Chondrocyte (in vitro differentiated cells): Measurements from ENCODE around the gene TNIK. TPM values are rescaled to one million over a fixed set of nuclear protein-coding genes. Genes with fewer than 3 reads are reported as not detected.

ENCODE experiments used
- DNase-seq: peaks from one replicate; pipeline ENCODE4 v3.0.0; 2021; ENCODE audit warnings: mixed read lengths, low spot score
- H3K27ac Mint-ChIP-seq: one replicate; pipeline ENCODE4 v1.8.0; 2021; ENCODE audit warnings: mild to moderate bottlenecking, moderate library complexity, mixed read lengths; ENCODE audit not compliant: unreplicated experiment
- H3K27me3 Mint-ChIP-seq: 2 replicates; pipeline ENCODE4 v1.8.0; 2021; ENCODE audit warnings: low read depth, mixed read lengths
- H3K36me3 Mint-ChIP-seq: 2 replicates; pipeline ENCODE4 v1.8.0; 2021; ENCODE audit warnings: low read depth, mixed read lengths
- H3K4me1 Mint-ChIP-seq: 2 replicates; pipeline ENCODE4 v1.8.0; 2021; ENCODE audit warnings: low read depth, mild to moderate bottlenecking, mixed read lengths
- H3K4me3 Mint-ChIP-seq: one replicate; pipeline ENCODE4 v1.8.0; 2021; ENCODE audit warnings: mild to moderate bottlenecking, moderate library complexity, mixed read lengths; ENCODE audit not compliant: unreplicated experiment
- H3K9me3 Mint-ChIP-seq: 2 replicates; pipeline ENCODE4 v1.8.0; 2021; ENCODE audit warnings: low read depth, mixed read lengths
- CTCF ChIP-seq: fragments of 200-600 bp; sonication (generic); IDR thresholded peaks from 2 replicates; pipeline ENCODE4 v1.5.0; 2021; ENCODE audit warnings: antibody characterized with exemption, mild to moderate bottlenecking, moderate library complexity
- total RNA-seq: library from RNA; stranded (reverse); gene quantifications from 3 replicates; pipeline ENCODE4 v1.2.1, GENCODE V29; 2021

TNIK gene
- total RNA-seq, 1 donor from 2014 or later: 17.5 TPM

DNA sequence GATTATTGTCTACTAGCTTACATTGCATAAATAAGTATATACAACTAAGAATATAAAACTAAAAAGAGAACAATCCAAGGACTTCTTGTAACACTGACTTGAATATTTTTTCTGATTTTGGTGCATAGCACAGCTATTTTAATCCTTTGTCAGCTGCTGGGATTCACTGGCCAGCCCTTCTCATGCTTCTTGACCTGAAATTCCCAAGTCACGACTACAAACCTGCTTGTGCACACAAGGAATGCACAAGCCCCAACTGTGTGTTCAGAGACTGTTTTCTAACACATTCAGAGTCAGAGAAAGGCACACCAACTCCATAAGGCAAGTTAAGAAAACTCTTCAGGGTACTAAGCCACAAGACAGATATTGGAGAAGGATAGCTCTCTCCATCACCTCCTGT, 80.9 kb downstream of the TNIK start:
- Mint-ChIP-seq H3K36me3 (no peaks in the 10 kb centered on the region), H3K9me3 (no peaks in the 10 kb centered on the region), H3K27me3 (no peaks in the 10 kb centered on the region), H3K4me3 (no peak overlapping the region), H3K27ac (peak overlapping the region; percentile 54), H3K4me1 (peaks cover 37% of the 10 kb centered on the region)
- no peak for TF ChIP-seq CTCF
- no peak for DNase-seq

GRCh38 chr3:171378586-171378985, 81.6 kb downstream of the TNIK start:
- Mint-ChIP-seq H3K27me3 (no peaks in the 10 kb centered on the region), H3K4me3 (no peak overlapping the region), H3K9me3 (no peaks in the 10 kb centered on the region), H3K4me1 (peaks cover 30% of the 10 kb centered on the region), H3K27ac (no peak overlapping the region), H3K36me3 (no peaks in the 10 kb centered on the region)
- DNase-seq: no peak
- TF ChIP-seq CTCF: no peak

DNA sequence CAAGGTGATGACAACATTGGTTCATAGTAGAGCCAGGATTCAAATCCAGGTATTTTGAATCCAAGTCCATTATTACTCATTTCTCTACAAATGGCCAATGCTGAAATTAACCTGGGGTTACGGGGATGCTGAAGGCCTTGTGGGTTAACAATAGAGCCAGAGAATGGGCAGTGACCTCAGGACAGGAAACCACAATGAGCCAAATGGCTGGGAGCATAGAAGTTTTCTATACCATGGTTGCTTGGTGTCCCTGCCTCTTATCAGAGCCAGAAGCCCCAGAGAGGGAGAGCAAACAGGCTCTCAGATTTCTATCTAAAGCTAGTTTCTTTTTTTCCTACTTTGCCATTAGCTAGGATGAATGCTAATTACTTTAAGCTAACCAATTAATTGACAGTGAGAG, 82.3 kb downstream of the TNIK start:
- H3K27me3 Mint-ChIP-seq: no peaks in the 10 kb centered on the region
- H3K9me3 Mint-ChIP-seq: no peaks in the 10 kb centered on the region
- no peak for DNase-seq
- no peak for TF ChIP-seq CTCF
- H3K4me1 Mint-ChIP-seq: peaks cover 23% of the 10 kb centered on the region
- H3K36me3 Mint-ChIP-seq: no peaks in the 10 kb centered on the region
- H3K27ac Mint-ChIP-seq: no peak overlapping the region
- H3K4me3 Mint-ChIP-seq: no peak overlapping the region

GRCh38 chr3:171376596-171376947, 83.6 kb downstream of the TNIK start:
- Mint-ChIP-seq H3K27me3 (no peaks in the 10 kb centered on the region), H3K36me3 (no peaks in the 10 kb centered on the region), H3K4me3 (no peak overlapping the region), H3K9me3 (no peaks in the 10 kb centered on the region), H3K27ac (no peak overlapping the region), H3K4me1 (peaks cover 21% of the 10 kb centered on the region)
- DNase-seq: no peak
- TF ChIP-seq CTCF: no peak

- DNase-seq: no peak
- Mint-ChIP-seq H3K4me3 (no peak overlapping the region), H3K36me3 (no peaks in the 10 kb centered on the region), H3K27ac (no peak overlapping the region), H3K4me1 (peaks cover 21% of the 10 kb centered on the region), H3K27me3 (no peaks in the 10 kb centered on the region), H3K9me3 (no peaks in the 10 kb centered on the region)
- TF ChIP-seq CTCF: no peak
Observed at GRCh38 chr3:171375666-171376595, 84.3 kb downstream of the TNIK start.
